Ishikawa (cell line): ENCODE results near the gene DIP2C.

Source experiments
- CEBPB ChIP-seq: IDR thresholded peaks from 2 replicates; pipeline ENCODE4 v1.6.1; 2012
- CREB1 ChIP-seq: IDR thresholded peaks from 2 replicates; pipeline ENCODE4 v1.6.1; 2012; ENCODE audit warnings: low read depth
- EGR1 ChIP-seq: IDR thresholded peaks from 2 replicates; pipeline ENCODE4 v1.6.1; 2012
- EP300 ChIP-seq: IDR thresholded peaks from 2 replicates; pipeline ENCODE4 v1.6.1; 2012; ENCODE audit warnings: borderline replicate concordance
- MAX ChIP-seq: IDR thresholded peaks from 2 replicates; pipeline ENCODE4 v1.6.1; 2012
- REST ChIP-seq: IDR thresholded peaks from 2 replicates; pipeline ENCODE4 v1.6.1; 2012; ENCODE audit warnings: low read depth, mild to moderate bottlenecking
- TAF1 ChIP-seq: IDR thresholded peaks from 2 replicates; pipeline ENCODE4 v1.6.1; 2012; ENCODE audit warnings: low read depth, mild to moderate bottlenecking
- TCF12 ChIP-seq: IDR thresholded peaks from 2 replicates; pipeline ENCODE4 v1.6.1; 2012; ENCODE audit warnings: low read depth
- TEAD4 ChIP-seq: IDR thresholded peaks from 2 replicates; pipeline ENCODE4 v1.6.1; 2012
- YY1 ChIP-seq: IDR thresholded peaks from 2 replicates; pipeline ENCODE4 v1.6.1; 2012; ENCODE audit warnings: low read depth

GRCh38 chr10:553233-553632 is 136.2 kb downstream of the DIP2C start:
- TF ChIP-seq MAX (no peak), CREB1 (no peak), TCF12 (no peak), CEBPB (no peak), EGR1 (no peak), YY1 (no peak), REST (no peak), TEAD4 (no peak), TAF1 (no peak), EP300 (no peak)
